Adrenal gland (tissue), 5 donors: ENCODE results near the gene MTA3.

Experiments used
- POLR2A ChIP-seq, 2 donors: fragments of 450-650 bp; IDR thresholded peaks; one replicate each; pipeline ENCODE4 v1.6.1; 2017; ENCODE audit warnings: antibody characterized with exemption in 2 of 2, mild to moderate bottlenecking in 2 of 2, moderate library complexity in 1 of 2
- TF ChIP-seq, protein P1 (sequence below), 6 experiments: fragments of 450-650 bp in 4 of 6; fragments of 200-600 bp in 2 of 6; sonication (generic) in 1 of 6; IDR thresholded peaks; 1 replicate in 5 of 6; 2 replicates in 1 of 6; pipeline versions ENCODE4 v1.5.1 to v1.8.0; 2016 to 2021; ENCODE audit warnings: antibody characterized with exemption in 6 of 6, mild to moderate bottlenecking in 2 of 6, moderate library complexity in 1 of 6
- donor health status: DM: no; HTN: no; CAD: no.

DNA sequence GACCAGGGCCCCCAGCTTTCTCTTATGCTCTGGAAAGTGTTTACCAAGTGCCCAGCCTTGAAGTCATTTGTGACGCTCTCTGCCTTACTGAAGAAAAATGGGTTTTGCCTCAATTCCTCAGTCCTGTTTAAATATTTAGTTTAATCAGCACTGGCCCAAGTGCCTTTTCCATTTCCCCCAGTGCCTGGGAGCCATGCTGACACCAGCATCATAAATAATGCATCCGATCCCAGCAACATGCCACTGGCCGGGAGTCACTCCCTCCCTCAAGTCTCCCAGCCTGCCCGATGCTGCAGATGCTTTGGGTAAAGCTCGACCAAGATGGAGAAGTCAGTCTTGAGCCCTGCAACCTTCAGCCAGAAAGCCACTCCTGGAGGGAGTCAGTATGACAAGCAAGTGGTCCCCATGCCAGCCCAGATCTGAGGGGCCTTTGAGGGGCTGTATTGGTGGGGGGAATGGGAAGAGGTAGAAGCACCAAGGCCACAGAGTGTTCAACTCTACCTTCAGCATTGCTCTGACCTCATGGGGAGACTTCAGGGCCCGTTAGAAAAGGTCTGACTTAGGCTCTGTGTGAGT, 12.0 kb upstream of the MTA3 start:
- TF ChIP-seq, protein P1, sequence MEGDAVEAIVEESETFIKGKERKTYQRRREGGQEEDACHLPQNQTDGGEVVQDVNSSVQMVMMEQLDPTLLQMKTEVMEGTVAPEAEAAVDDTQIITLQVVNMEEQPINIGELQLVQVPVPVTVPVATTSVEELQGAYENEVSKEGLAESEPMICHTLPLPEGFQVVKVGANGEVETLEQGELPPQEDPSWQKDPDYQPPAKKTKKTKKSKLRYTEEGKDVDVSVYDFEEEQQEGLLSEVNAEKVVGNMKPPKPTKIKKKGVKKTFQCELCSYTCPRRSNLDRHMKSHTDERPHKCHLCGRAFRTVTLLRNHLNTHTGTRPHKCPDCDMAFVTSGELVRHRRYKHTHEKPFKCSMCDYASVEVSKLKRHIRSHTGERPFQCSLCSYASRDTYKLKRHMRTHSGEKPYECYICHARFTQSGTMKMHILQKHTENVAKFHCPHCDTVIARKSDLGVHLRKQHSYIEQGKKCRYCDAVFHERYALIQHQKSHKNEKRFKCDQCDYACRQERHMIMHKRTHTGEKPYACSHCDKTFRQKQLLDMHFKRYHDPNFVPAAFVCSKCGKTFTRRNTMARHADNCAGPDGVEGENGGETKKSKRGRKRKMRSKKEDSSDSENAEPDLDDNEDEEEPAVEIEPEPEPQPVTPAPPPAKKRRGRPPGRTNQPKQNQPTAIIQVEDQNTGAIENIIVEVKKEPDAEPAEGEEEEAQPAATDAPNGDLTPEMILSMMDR (IDR thresholded peaks at IDR 0.05), result no peak
- no peak for TF ChIP-seq POLR2A (IDR thresholded peaks at IDR 0.05)
